ENCODE measurements around the gene PRM1. TPM values are rescaled to one million over a fixed set of nuclear protein-coding genes. Genes with fewer than 3 reads are reported as not detected.

The PRM1 gene
- total RNA-seq, 4 donors from 2014 or later: not detected

DNA sequence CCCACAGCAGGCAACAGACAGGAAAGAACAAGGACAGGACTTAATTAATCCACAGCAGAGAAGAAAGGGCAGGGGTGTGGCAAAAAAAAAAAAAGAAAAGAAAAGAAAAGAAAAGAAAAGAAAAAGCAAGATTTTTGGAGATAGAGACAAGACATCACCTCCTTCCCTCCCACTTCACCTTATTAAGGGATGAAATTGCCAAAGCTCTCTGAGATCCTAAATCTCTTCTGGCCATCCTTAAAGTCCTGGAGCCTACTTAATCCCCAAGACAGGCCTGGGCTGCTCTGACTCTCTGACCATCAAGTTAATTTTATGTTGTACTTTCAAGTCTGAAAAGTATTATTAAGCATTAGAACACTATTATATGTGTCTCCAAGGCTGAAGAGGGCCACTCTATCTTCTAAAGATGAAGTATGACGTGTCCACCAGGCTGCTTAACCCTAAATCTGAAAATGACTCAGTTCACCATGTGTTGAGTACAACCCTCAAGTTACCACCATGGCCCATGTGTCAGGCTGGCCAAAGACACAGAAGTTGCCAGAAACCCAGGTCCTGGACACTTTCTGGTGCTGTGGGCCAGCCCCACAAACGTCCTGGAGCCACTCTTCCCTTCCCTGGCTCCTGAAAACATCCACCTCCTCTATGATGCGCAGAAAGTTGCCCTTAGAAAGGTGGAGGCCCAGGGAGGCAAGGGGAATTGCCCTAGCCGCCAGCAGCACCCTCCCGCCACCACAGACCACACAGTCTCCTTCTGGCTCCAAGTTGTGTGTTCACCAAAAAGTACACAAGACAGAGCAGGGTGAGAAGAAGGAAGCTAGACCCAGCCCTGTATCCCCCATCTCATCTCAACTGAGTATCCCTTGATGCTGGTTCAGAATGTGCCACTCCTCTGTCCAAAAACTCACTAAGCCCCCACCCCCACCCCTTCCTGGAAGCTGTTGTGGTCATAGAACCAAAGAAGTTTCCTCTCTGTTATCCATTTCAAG, 27.8 kb downstream of the PRM1 start:
- TF ChIP-seq, protein P1, sequence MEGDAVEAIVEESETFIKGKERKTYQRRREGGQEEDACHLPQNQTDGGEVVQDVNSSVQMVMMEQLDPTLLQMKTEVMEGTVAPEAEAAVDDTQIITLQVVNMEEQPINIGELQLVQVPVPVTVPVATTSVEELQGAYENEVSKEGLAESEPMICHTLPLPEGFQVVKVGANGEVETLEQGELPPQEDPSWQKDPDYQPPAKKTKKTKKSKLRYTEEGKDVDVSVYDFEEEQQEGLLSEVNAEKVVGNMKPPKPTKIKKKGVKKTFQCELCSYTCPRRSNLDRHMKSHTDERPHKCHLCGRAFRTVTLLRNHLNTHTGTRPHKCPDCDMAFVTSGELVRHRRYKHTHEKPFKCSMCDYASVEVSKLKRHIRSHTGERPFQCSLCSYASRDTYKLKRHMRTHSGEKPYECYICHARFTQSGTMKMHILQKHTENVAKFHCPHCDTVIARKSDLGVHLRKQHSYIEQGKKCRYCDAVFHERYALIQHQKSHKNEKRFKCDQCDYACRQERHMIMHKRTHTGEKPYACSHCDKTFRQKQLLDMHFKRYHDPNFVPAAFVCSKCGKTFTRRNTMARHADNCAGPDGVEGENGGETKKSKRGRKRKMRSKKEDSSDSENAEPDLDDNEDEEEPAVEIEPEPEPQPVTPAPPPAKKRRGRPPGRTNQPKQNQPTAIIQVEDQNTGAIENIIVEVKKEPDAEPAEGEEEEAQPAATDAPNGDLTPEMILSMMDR (IDR thresholded peaks at IDR 0.05): no peak
- no peak for TF ChIP-seq POLR2A (IDR thresholded peaks at IDR 0.05)
- Histone ChIP-seq H3K4me1 (peaks cover 20 to 62% (median 23%) of the 10 kb centered on the region in 3 donors), H3K27me3 (peaks cover 0 to 25% (median 0%) of the 10 kb centered on the region in 4 donors), H3K36me3 (no peaks in the 10 kb centered on the region), H3K9me3 (no peaks in the 10 kb centered on the region), H3K27ac (peak overlapping the region; percentile 35 to 98 (median 85)), H3K4me3 (peak overlapping the region; percentile 71 to 92 (median 80))
- intact Hi-C loops (cut with DNase I): loop anchor here (10.0 kb wide), 1 partner anchor 101 kb away; no protein-coding TSS in a partner anchor
- DNase-seq: no peak
- 68 to 85% methylated on average over 4 to 5 of the region's 5 CpGs for WGBS, 2 donors

DNA sequence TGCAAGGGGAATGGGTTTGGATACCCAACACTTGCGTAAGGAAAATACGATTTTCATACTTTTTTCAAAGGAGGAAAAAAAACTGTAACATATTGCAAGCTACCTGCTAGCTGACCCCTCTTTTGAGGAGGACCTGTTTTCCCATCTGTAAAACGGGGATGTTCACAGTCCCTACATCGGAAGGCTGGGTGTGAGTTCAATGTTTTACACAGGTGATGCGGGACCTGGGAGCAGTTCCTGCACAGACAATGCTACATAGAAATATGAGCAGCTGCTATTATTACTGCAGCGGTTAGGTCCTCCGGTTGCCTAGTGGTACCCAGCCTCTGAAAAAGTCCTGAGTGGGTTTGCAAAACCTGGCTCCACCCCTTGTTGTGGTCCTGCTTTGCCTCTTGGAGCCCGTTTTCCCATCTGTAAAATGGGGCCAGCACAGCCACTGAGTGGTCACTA, 28.6 kb downstream of the PRM1 start:
- Histone ChIP-seq H3K27me3 (peaks cover 0 to 25% (median 0%) of the 10 kb centered on the region in 4 donors), H3K4me1 (peaks cover 18 to 59% (median 21%) of the 10 kb centered on the region in 3 donors), H3K36me3 (no peaks in the 10 kb centered on the region), H3K9me3 (no peaks in the 10 kb centered on the region), H3K27ac (peak overlapping the region in 3 of 4 donors; percentile 32 to 97 (median 32)), H3K4me3 (peak overlapping the region in 2 of 4 donors; percentile 71 to 92)
- DNase-seq: no peak
- TF ChIP-seq, protein P1 (IDR thresholded peaks at IDR 0.05): no peak
- TF ChIP-seq POLR2A (IDR thresholded peaks at IDR 0.05): no peak
- 86 to 89% methylated on average over 5 to 8 of the region's 8 CpGs for WGBS, 2 donors
- intact Hi-C loops (cut with DNase I): loop anchor here (10.0 kb wide), 1 partner anchor 102 kb away; no protein-coding TSS in a partner anchor

DNA sequence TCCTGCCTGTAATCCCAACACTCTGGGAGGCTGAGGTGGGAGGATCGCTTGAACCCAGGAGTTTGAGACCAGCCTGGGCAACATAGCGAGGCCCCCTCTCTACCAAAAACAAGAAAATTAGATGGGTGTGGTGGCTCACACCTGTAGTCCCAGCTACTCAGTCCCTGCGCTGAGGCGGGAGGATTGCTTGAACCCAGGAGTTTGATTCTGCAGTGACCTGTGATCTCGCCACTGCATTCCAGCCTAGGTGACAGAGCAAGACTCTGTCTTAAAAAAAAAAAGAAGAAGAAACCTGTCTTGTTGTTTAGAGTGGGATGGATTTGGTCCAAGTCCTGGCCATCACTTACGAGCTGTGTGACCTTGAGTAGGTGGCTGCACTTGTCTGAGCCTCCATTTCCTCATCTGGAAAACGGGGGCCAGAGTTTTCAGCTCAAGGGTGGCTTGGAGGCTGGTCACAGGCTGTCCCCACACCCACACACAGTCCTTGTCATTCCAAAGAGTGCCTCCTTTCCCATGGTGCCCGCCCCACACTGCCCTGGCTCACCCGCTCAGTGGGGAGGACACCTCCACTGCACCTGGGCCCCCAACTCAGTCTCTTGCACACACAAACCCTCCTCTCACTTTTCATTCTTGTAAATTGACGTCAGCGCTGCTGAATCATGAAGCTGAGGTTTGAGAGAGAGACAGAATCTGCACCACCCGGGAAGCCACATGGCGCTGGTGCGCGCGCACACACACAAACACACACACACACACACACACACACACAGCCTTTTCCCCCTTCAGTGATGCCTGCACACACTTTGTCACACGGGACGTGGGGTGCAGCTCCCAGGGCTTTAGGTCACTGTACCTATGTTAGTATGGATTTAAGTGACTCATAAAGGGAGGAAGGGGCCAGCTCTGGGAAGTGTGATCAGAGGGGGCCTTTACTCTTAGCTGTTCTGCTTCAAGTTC, 29.3 kb downstream of the PRM1 start:
- intact Hi-C loops (cut with DNase I): loop anchor here (10.0 kb wide), 1 partner anchor 103 kb away; no protein-coding TSS in a partner anchor
- no peak for DNase-seq
- Histone ChIP-seq H3K4me3 (peak overlapping the region in 2 of 4 donors; percentile 71 to 92), H3K27me3 (peaks cover 0 to 25% (median 0%) of the 10 kb centered on the region in 4 donors), H3K4me1 (peaks cover 14 to 52% (median 16%) of the 10 kb centered on the region in 3 donors), H3K27ac (peak overlapping the region in 3 of 4 donors; percentile 32 to 97 (median 32)), H3K36me3 (no peaks in the 10 kb centered on the region), H3K9me3 (no peaks in the 10 kb centered on the region)
- WGBS, 2 donors: 78 to 79% methylated on average over 10 to 16 of the region's 18 CpGs
- TF ChIP-seq POLR2A (IDR thresholded peaks at IDR 0.05): peak in 1 of 4 donors; percentile 35
- TF ChIP-seq, protein P1 (IDR thresholded peaks at IDR 0.05): no peak

DNA sequence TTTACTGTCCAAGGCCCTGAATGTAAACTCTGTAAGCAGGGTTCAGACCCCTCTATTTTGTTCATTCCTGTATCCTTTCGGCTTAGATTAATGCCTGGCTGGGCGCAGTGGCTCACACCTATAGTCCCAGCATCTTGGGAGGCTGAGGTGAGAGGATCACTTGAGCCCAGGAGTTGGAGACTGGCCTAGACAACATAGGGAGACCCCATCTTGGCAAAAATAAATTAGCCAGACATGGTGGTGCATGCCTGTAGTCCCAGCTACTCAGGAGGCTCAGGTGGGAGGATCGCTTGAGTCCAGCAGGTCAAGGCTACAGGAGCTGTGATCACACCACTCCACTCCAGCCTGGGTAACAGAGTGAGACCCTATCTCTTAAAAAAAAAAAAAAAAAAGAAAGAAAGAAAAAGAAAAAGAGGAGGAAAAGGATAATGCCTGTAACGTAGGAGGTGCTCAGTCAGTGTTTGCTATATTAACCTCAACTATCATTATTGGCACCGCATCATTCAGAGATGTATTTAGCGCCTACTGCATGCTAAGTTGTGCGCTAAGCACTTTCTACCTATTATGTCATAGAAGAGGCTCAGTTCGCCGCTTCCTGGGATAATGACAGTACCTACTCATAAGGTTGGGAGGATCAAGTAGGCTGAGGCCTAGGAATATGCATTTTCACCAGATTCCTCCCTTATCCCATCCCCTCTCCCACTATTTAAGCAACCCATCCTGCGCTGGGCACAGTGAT, 30.2 kb downstream of the PRM1 start:
- Histone ChIP-seq H3K36me3 (no peaks in the 10 kb centered on the region), H3K27me3 (peaks cover 0 to 27% (median 0%) of the 10 kb centered on the region in 4 donors), H3K4me1 (peaks cover 11 to 49% (median 13%) of the 10 kb centered on the region in 3 donors), H3K4me3 (no peak overlapping the region), H3K27ac (no peak overlapping the region), H3K9me3 (no peaks in the 10 kb centered on the region)
- TF ChIP-seq POLR2A (IDR thresholded peaks at IDR 0.05): no peak
- TF ChIP-seq, protein P1 (IDR thresholded peaks at IDR 0.05): no peak
- WGBS, 2 donors: 91 to 92% methylated on average over 10 of the region's 10 CpGs
- intact Hi-C loops (cut with DNase I): loop anchor here (10.0 kb wide), 1 partner anchor 104 kb away; no protein-coding TSS in a partner anchor
- DNase-seq: no peak
